ENCODE data around the gene TSPOAP1. TPM values are rescaled to one million over a fixed set of nuclear protein-coding genes. Genes with fewer than 3 reads are reported as not detected.
A peak's percentile ranks its signal among the peaks of the same experiment; 100 is the strongest.

Gene TSPOAP1
- total and polyA plus RNA-seq, 10 of the 15 experiments (the other 5 are each of a cell fraction or from before 2014, with no cell fraction given), result 0.58 to 16.4 (median 4.2) TPM; not detected in 1

DNA sequence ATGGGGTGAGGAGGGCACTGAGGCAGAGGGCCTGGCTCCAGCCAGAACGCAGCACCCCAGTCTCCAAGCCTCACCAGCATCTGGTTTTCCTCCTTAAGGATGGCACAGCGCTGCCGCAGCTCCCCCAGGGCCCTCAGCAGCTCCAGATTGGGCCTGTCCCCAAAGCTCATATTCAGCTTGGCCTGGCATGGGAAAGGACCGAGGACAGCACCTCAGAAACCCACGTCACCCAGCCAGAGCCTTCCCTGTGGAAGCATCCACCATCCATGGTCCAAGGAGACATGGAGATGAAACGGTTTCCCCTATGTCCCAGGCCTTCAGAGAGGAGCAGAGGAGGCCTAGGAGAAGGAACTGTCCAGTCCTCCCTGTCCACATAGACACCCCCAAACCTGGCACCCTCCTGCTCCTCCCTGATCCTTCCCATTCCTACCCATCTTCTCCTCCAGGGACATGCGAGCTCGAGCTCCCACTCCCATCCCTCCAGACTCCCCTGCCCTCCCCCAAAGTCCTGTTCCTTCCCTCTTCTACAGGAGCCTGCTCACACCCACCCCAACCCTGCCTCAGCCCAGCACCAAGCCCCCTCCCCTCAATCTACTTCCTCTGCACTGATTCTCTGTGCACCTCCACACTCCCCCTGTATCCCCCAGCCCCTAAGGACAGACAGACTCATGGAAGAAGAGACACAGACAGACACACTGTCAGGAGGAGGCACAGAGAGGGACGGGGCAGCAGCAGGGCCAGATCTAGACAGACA, 1.8 kb downstream of the TSPOAP1 start:
- H3K4me3 ChIP-seq, result no peak overlapping the region
- RAD21 ChIA-PET (ENCODE audit: unreplicated experiment), result interaction anchor here (1.0 to 3.6 kb wide), 7 partner anchors 9 to 25 kb away, joined by 3 to 40 read pairs (median 12); partner anchors contain the start of gene SUPT4H1
- WGBS (ENCODE audit: insufficient coverage, insufficient replicate concordance, low lambda C conversion rate, missing lambda C conversion rate), result 61% methylated on average over 9 of the region's 9 CpGs
- POLR2A ChIA-PET, result interaction anchor here (0.7 to 8.4 kb wide), 8 partner anchors 9 to 112 kb away, joined by 3 to 77 read pairs (median 4); no protein-coding TSS in a partner anchor
- DNase-seq (ENCODE audit: low read depth, low spot score) (no peak), FAIRE-seq (no peak), ATAC-seq (no peak)
- no peak overlapping the region for H3K4me2 ChIP-seq (ENCODE audit: control insufficient read depth, insufficient read depth)
- H4K20me1 ChIP-seq (ENCODE audit: control insufficient read depth, insufficient read depth), result no peaks in the 10 kb centered on the region; the same call in 1 of the 2 replicates
- H2AFZ ChIP-seq (ENCODE audit: control insufficient read depth, low read depth, low read length), result no peak overlapping the region
- peaks cover 6 to 15% of the 10 kb centered on the region in 2 experiments for H3K36me3 ChIP-seq (ENCODE audit: control insufficient read depth in 2 of 2, insufficient read depth in 2 of 2, low read length in 1 of 2)
- intact Hi-C loops (cut with micrococcal nuclease; ENCODE audit: unreplicated experiment), result no loop called here
- peaks cover 32% of the 10 kb centered on the region for H3K79me2 ChIP-seq (ENCODE audit: control insufficient read depth, insufficient read depth, low read length)
- H3K27me3 ChIP-seq (replicated peaks in 1 of 2; ENCODE audit: control insufficient read depth in 2 of 2, insufficient read depth in 2 of 2, low read length in 1 of 2), result no peaks in the 10 kb centered on the region; a peak in 1 of 4 replicates
- H3K27ac ChIP-seq (ENCODE audit: control insufficient read depth, insufficient read depth), result no peak overlapping the region
- BruUV-seq (replicated peaks), result no TSS peak
- H3K9ac ChIP-seq (ENCODE audit: control insufficient read depth, insufficient read depth, low read length), result no peak overlapping the region
- no peaks in the 10 kb centered on the region for H3K9me3 ChIP-seq (replicated peaks; ENCODE audit: control insufficient read depth, insufficient read depth, low read length)
- in situ Hi-C loops (cut with MboI), result no loop called here
- CTCF ChIA-PET, result interaction anchor here (1.2 to 4.0 kb wide), 10 partner anchors 9 to 127 kb away, joined by 3 to 51 read pairs (median 6); partner anchors contain the start of genes RNF43 and SUPT4H1
- SMC1A ChIA-PET (ENCODE audit: uncharacterized antibody, unreplicated experiment), result interaction anchor here (0.7 to 3.8 kb wide), 12 partner anchors 9 to 136 kb away, joined by 3 to 40 read pairs (median 5); partner anchors contain the start of genes RNF43 and SUPT4H1
- H3K4me1 ChIP-seq (ENCODE audit: control insufficient read depth, insufficient read depth, low read length), result peaks cover 18% of the 10 kb centered on the region
- TF ChIP-seq IKZF1 (conservative IDR thresholded peaks at IDR 0.05), result no peak
- TF ChIP-seq RUNX3 (IDR thresholded peaks at IDR 0.05; ENCODE audit: low read length), result no peak
- no peak for TF ChIP-seq EZH2 (IDR thresholded peaks at IDR 0.05; ENCODE audit: borderline replicate concordance, control insufficient read depth, low read depth, low read length)
- TF ChIP-seq, protein P1, sequence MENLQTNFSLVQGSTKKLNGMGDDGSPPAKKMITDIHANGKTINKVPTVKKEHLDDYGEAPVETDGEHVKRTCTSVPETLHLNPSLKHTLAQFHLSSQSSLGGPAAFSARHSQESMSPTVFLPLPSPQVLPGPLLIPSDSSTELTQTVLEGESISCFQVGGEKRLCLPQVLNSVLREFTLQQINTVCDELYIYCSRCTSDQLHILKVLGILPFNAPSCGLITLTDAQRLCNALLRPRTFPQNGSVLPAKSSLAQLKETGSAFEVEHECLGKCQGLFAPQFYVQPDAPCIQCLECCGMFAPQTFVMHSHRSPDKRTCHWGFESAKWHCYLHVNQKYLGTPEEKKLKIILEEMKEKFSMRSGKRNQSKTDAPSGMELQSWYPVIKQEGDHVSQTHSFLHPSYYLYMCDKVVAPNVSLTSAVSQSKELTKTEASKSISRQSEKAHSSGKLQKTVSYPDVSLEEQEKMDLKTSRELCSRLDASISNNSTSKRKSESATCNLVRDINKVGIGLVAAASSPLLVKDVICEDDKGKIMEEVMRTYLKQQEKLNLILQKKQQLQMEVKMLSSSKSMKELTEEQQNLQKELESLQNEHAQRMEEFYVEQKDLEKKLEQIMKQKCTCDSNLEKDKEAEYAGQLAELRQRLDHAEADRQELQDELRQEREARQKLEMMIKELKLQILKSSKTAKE (IDR thresholded peaks at IDR 0.05; ENCODE audit: low read depth, poor library complexity, severe bottlenecking), result no peak
- no peak for TF ChIP-seq ZBED1 (IDR thresholded peaks at IDR 0.05; ENCODE audit: borderline replicate concordance)
- no peak for TF ChIP-seq SMARCA5 (IDR thresholded peaks at IDR 0.05)
- TF ChIP-seq, protein P2, sequence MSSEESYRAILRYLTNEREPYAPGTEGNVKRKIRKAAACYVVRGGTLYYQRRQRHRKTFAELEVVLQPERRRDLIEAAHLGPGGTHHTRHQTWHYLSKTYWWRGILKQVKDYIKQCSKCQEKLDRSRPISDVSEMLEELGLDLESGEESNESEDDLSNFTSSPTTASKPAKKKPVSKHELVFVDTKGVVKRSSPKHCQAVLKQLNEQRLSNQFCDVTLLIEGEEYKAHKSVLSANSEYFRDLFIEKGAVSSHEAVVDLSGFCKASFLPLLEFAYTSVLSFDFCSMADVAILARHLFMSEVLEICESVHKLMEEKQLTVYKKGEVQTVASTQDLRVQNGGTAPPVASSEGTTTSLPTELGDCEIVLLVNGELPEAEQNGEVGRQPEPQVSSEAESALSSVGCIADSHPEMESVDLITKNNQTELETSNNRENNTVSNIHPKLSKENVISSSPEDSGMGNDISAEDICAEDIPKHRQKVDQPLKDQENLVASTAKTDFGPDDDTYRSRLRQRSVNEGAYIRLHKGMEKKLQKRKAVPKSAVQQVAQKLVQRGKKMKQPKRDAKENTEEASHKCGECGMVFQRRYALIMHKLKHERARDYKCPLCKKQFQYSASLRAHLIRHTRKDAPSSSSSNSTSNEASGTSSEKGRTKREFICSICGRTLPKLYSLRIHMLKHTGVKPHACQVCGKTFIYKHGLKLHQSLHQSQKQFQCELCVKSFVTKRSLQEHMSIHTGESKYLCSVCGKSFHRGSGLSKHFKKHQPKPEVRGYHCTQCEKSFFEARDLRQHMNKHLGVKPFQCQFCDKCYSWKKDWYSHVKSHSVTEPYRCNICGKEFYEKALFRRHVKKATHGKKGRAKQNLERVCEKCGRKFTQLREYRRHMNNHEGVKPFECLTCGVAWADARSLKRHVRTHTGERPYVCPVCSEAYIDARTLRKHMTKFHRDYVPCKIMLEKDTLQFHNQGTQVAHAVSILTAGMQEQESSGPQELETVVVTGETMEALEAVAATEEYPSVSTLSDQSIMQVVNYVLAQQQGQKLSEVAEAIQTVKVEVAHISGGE (CRISPR knock-in tag; IDR thresholded peaks at IDR 0.05), result peak; percentile 19; the same call in 1 of the 2 replicates
- TF ChIP-seq TARDBP (IDR thresholded peaks at IDR 0.05; ENCODE audit: borderline replicate concordance), result 0 out of 2 replicates have a peak, but pooled peaks have one; percentile 40
- TF ChIP-seq MTA2 (IDR thresholded peaks at IDR 0.05; ENCODE audit: low read depth), result no peak
- no peak for TF ChIP-seq ETV6 (conservative IDR thresholded peaks at IDR 0.05 in 1 of 2, IDR thresholded peaks at IDR 0.05 in 1 of 2; ENCODE audit: borderline replicate concordance in 1 of 2, low read depth in 1 of 2)
- no peak for TF ChIP-seq CHD4 (IDR thresholded peaks at IDR 0.05)
- no peak for TF ChIP-seq POLR2AphosphoS2 (IDR thresholded peaks at IDR 0.05; ENCODE audit: low read depth, low read length)
- TF ChIP-seq JUNB (IDR thresholded peaks at IDR 0.05), result no peak
- TF ChIP-seq YBX1 (IDR thresholded peaks at IDR 0.05), result no peak
- no peak for TF ChIP-seq BHLHE40 (IDR thresholded peaks at IDR 0.05; ENCODE audit: borderline replicate concordance in 1 of 2, low read depth in 2 of 2, low read length in 1 of 2)
- no peak for TF ChIP-seq PKNOX1 (IDR thresholded peaks at IDR 0.05)
- no peak for TF ChIP-seq TBL1XR1 (IDR thresholded peaks at IDR 0.05; ENCODE audit: low read depth, low read length)

All from GM12878 (cell line).